ENCODE measurements around the gene RRAGD.

- TF ChIP-seq, protein P1, sequence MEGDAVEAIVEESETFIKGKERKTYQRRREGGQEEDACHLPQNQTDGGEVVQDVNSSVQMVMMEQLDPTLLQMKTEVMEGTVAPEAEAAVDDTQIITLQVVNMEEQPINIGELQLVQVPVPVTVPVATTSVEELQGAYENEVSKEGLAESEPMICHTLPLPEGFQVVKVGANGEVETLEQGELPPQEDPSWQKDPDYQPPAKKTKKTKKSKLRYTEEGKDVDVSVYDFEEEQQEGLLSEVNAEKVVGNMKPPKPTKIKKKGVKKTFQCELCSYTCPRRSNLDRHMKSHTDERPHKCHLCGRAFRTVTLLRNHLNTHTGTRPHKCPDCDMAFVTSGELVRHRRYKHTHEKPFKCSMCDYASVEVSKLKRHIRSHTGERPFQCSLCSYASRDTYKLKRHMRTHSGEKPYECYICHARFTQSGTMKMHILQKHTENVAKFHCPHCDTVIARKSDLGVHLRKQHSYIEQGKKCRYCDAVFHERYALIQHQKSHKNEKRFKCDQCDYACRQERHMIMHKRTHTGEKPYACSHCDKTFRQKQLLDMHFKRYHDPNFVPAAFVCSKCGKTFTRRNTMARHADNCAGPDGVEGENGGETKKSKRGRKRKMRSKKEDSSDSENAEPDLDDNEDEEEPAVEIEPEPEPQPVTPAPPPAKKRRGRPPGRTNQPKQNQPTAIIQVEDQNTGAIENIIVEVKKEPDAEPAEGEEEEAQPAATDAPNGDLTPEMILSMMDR (IDR thresholded peaks at IDR 0.05), result no peak
- TF ChIP-seq POLR2A (IDR thresholded peaks at IDR 0.05), result no peak
Observed at GRCh38 chr6:89400050-89400449, 12.0 kb downstream of the RRAGD start.

Measured in heart left ventricle (tissue), 13 donors.